ENCODE measurements around the gene HNRNPA0. TPM values are rescaled to one million over a fixed set of nuclear protein-coding genes. Genes with fewer than 3 reads are reported as not detected.

The HNRNPA0 gene
- total RNA-seq, 2 experiments from 2014 or later: 20.6 to 50.3 TPM

DNA sequence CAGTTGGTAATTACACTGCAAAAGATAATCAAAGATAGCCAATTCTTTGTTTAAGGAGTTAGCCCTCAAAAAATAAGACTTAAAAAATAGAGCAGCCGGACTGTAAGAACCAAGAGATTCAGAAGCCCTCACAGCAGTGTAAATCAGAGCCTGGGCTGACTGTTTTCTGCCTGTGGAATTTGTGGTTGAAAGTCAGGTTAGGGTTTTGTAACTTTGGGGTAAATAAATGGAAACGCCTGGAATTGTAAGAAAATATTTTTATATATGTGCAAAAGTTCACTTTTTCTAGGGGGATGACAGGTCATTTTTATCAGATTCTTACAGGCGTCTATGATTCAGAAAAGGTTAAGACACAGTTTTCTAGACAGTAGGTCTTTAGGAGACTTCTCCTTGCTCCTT, 53.9 kb downstream of the HNRNPA0 start:
- Histone ChIP-seq H3K79me2 (ENCODE audit: insufficient read depth, low read depth, low read length) (no peaks in the 10 kb centered on the region), H3K27ac (ENCODE audit: low read depth, low read length, poor library complexity, severe bottlenecking) (no peak overlapping the region), H3K36me3 (ENCODE audit: insufficient read depth, low read length) (no peaks in the 10 kb centered on the region), H3K4me1 (ENCODE audit: insufficient read depth, low read length, poor library complexity, severe bottlenecking) (no peaks in the 10 kb centered on the region), H3K4me2 (ENCODE audit: low read length) (no peak overlapping the region), H2AFZ (ENCODE audit: low read length) (no peak overlapping the region), H3K9me2 (ENCODE audit: insufficient read depth, low read length) (no peaks in the 10 kb centered on the region), H4K20me1 (ENCODE audit: insufficient read depth, low read length) (no peaks in the 10 kb centered on the region), H3K9me3 (ENCODE audit: low read length) (no peaks in the 10 kb centered on the region), H3K4me3 (ENCODE audit: low read depth, low read length, poor library complexity, severe bottlenecking) (no peak overlapping the region)
- no peak for DNase-seq (ENCODE audit: low spot score)
- BruUV-seq (replicated peaks): no TSS peak
- intact Hi-C loops (cut with micrococcal nuclease; ENCODE audit: unreplicated experiment): no loop called here
- POLR2A ChIA-PET: interaction anchor here (0.6 kb wide), 1 partner anchor 19 kb away, joined by 3 read pairs; no protein-coding TSS in a partner anchor
- CTCF ChIA-PET (ENCODE audit: unreplicated experiment): no interaction called here
- TF ChIP-seq, protein P1, sequence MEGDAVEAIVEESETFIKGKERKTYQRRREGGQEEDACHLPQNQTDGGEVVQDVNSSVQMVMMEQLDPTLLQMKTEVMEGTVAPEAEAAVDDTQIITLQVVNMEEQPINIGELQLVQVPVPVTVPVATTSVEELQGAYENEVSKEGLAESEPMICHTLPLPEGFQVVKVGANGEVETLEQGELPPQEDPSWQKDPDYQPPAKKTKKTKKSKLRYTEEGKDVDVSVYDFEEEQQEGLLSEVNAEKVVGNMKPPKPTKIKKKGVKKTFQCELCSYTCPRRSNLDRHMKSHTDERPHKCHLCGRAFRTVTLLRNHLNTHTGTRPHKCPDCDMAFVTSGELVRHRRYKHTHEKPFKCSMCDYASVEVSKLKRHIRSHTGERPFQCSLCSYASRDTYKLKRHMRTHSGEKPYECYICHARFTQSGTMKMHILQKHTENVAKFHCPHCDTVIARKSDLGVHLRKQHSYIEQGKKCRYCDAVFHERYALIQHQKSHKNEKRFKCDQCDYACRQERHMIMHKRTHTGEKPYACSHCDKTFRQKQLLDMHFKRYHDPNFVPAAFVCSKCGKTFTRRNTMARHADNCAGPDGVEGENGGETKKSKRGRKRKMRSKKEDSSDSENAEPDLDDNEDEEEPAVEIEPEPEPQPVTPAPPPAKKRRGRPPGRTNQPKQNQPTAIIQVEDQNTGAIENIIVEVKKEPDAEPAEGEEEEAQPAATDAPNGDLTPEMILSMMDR (conservative IDR thresholded peaks at IDR 0.05; ENCODE audit: low read length): no peak
- no peak for TF ChIP-seq EZH2phosphoT487 (IDR thresholded peaks at IDR 0.05; ENCODE audit: borderline replicate concordance, low read depth, low read length)

DNA sequence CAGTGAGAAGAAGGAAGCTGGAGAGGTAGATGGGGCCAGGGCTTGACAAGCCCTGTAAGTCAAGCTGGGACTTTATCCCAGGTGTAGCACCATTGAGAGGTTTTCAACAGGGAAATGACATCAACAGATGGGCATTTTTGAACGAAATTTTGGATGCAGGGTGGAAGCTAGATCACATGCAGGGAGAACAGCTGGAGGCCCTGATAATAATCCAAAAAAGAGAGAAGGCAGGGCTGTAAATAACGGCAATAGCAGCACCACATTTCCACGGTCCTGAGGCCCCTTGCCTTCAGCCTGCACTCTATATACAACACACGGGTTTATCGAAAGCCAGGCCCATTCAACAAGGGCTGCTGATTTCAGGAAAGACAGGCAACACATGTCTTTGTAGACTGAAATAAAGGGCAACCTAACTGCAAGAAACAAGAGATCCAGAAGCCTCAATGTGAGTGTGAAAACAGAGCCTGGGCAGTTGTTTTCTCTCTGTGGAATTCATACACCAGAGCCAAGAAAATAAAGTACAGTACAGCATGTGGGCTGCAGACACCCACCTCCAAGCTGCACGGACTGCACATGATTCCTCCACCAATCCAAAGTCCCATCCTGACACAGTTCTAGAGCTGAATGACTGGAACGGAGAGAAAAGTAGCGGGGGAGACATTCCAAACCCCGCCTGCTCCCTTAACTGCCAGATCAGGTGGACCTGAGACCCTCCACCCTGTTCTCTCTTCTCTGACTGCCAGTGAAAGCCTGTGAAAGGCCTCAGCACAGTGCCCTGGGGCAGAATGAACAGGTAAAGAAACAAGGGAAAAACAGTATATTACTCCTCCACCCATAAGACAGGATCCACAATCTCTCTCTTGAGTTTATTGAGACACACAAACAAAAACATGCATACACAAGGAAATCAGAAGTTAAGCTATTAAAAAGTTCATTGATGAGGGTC, 54.6 kb downstream of the HNRNPA0 start:
- Histone ChIP-seq H3K36me3 (ENCODE audit: insufficient read depth, low read length) (no peaks in the 10 kb centered on the region), H3K4me2 (ENCODE audit: low read length) (no peak overlapping the region), H3K79me2 (ENCODE audit: insufficient read depth, low read depth, low read length) (no peaks in the 10 kb centered on the region), H3K9me3 (ENCODE audit: low read length) (no peaks in the 10 kb centered on the region), H3K27ac (ENCODE audit: low read depth, low read length, poor library complexity, severe bottlenecking) (no peak overlapping the region), H2AFZ (ENCODE audit: low read length) (no peak overlapping the region), H3K9me2 (ENCODE audit: insufficient read depth, low read length) (no peaks in the 10 kb centered on the region), H4K20me1 (ENCODE audit: insufficient read depth, low read length) (no peaks in the 10 kb centered on the region), H3K4me3 (ENCODE audit: low read depth, low read length, poor library complexity, severe bottlenecking) (no peak overlapping the region), H3K4me1 (ENCODE audit: insufficient read depth, low read length, poor library complexity, severe bottlenecking) (no peaks in the 10 kb centered on the region)
- no peak for DNase-seq (ENCODE audit: low spot score)
- ChIA-PET POLR2A (interaction anchor here (0.6 kb wide), 1 partner anchor 20 kb away, joined by 3 read pairs; no protein-coding TSS in a partner anchor), CTCF (ENCODE audit: unreplicated experiment) (no interaction called here)
- BruUV-seq (replicated peaks): no TSS peak
- TF ChIP-seq EZH2phosphoT487 (IDR thresholded peaks at IDR 0.05; ENCODE audit: borderline replicate concordance, low read depth, low read length): no peak
- TF ChIP-seq, protein P1 (conservative IDR thresholded peaks at IDR 0.05; ENCODE audit: low read length): no peak
- intact Hi-C loops (cut with micrococcal nuclease; ENCODE audit: unreplicated experiment): no loop called here

DNA sequence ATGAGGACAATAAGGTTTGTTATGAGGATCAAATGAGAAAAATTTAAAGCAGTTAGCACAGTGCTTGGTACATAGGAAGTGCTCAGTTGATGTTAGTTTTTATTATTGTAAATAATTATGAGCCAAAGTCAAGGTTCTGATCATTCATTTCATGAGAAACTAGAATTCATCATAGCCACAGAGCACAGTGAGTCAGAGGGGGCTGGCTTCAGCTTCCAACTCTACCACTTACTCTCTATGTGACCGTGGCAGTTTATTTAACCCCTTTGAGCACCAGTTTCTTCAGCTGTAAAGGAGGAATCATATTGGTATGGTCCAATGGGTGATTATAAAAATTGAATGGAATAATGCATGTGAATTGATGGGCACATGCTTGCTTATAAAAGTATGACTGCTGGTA, 57.7 kb downstream of the HNRNPA0 start:
- no peak for DNase-seq (ENCODE audit: low spot score)
- Histone ChIP-seq H3K36me3 (ENCODE audit: insufficient read depth, low read length) (no peaks in the 10 kb centered on the region), H4K20me1 (ENCODE audit: insufficient read depth, low read length) (no peaks in the 10 kb centered on the region), H3K4me3 (ENCODE audit: low read depth, low read length, poor library complexity, severe bottlenecking) (no peak overlapping the region), H3K9me3 (ENCODE audit: low read length) (no peaks in the 10 kb centered on the region), H3K9me2 (ENCODE audit: insufficient read depth, low read length) (no peaks in the 10 kb centered on the region), H3K27ac (ENCODE audit: low read depth, low read length, poor library complexity, severe bottlenecking) (no peak overlapping the region), H2AFZ (ENCODE audit: low read length) (no peak overlapping the region), H3K4me2 (ENCODE audit: low read length) (no peak overlapping the region), H3K4me1 (ENCODE audit: insufficient read depth, low read length, poor library complexity, severe bottlenecking) (no peaks in the 10 kb centered on the region), H3K79me2 (ENCODE audit: insufficient read depth, low read depth, low read length) (no peaks in the 10 kb centered on the region)
- intact Hi-C loops (cut with micrococcal nuclease; ENCODE audit: unreplicated experiment): no loop called here
- TF ChIP-seq, protein P1 (conservative IDR thresholded peaks at IDR 0.05; ENCODE audit: low read length): no peak
- no peak for TF ChIP-seq EZH2phosphoT487 (IDR thresholded peaks at IDR 0.05; ENCODE audit: borderline replicate concordance, low read depth, low read length)
- POLR2A ChIA-PET: no interaction called here
- BruUV-seq (replicated peaks): no TSS peak
- CTCF ChIA-PET (ENCODE audit: unreplicated experiment): interaction anchor here (0.6 kb wide), 1 partner anchor 1396 kb away, joined by 4 read pairs; no protein-coding TSS in a partner anchor

All from OCI-LY7 (cell line).